Kidney (tissue), 14 donors: ENCODE data around the gene RNF141. TPM values are rescaled to one million over a fixed set of nuclear protein-coding genes. Genes with fewer than 3 reads are reported as not detected.

Experiments
- DNase-seq, 5 donors: peaks; one replicate each; pipeline ENCODE4 v3.0.0-alpha.2; 2013 to 2020
- FAIRE-seq: peaks from 2 replicates; lab custom pipeline; 2012; peaks lifted over from hg19 to GRCh38; lab: Jason Lieb, UNC
- H3K27ac ChIP-seq, 2 donors: one replicate each; pipeline ENCODE4 v1.7.0; 2013; ENCODE audit warnings: low read depth in 2 of 2, low read length in 2 of 2, inconsistent platforms in 1 of 2
- H3K27me3 ChIP-seq: one replicate; pipeline ENCODE4 v1.7.1; 2013; ENCODE audit warnings: low read length, inconsistent platforms; ENCODE audit not compliant: control insufficient read depth, insufficient read depth
- H3K36me3 ChIP-seq, 3 donors: one replicate each; pipeline versions ENCODE4 v1.7.0 to v1.7.1; 2013; ENCODE audit warnings: low read length in 3 of 3, control low read depth in 1 of 3, inconsistent platforms in 1 of 3; ENCODE audit not compliant: insufficient read depth in 3 of 3, control insufficient read depth in 2 of 3
- H3K4me1 ChIP-seq, 3 donors: one replicate each; pipeline versions ENCODE4 v1.7.0 to v1.7.1; 2013; ENCODE audit warnings: low read length in 3 of 3, inconsistent platforms in 1 of 3, low read depth in 1 of 3; ENCODE audit not compliant: control insufficient read depth in 2 of 3, insufficient read depth in 2 of 3
- H3K4me3 ChIP-seq, 3 donors: one replicate each; pipeline versions ENCODE4 v1.7.0 to v1.8.1; 2013; ENCODE audit warnings: low read length in 3 of 3, control low read depth in 1 of 3, inconsistent platforms in 1 of 3
- H3K9ac ChIP-seq, 3 donors: one replicate each; pipeline versions ENCODE4 v1.7.0 to v1.7.1; 2013; ENCODE audit warnings: low read length in 3 of 3, control low read depth in 1 of 3, inconsistent platforms in 1 of 3
- H3K9me3 ChIP-seq, 3 donors: one replicate each; pipeline versions ENCODE4 v1.7.0 to v1.7.1; 2013; ENCODE audit warnings: low read length in 3 of 3, control low read depth in 1 of 3, inconsistent platforms in 1 of 3; ENCODE audit not compliant: control insufficient read depth in 2 of 3, insufficient read depth in 1 of 3
- intact Hi-C: fragments of 100-400 bp; cut with DNase I; formaldehyde crosslinking; loops from one replicate; pipeline ENCODE4 v1.11.1; 2022
- polyA plus RNA-seq: library from polyadenylated mRNA; stranded (reverse); fragments of 350-450 nt; fragmentation: Illumina TruSeq; extraction: RNeasy Lipid Tissue Mini Kit (QIAGEN cat#74804); gene quantifications from one replicate; pipeline ENCODE4 v1.2.3, GENCODE V29; 2014; ENCODE audit warnings: low read depth, low replicate concordance; ENCODE audit not compliant: insufficient read depth
- total RNA-seq: library from RNA; stranded (reverse); fragmentation: NEBNext Ultra II Directional; extraction: Animal tissue kit (Norgen Biotek cat#: 25700); gene quantifications from one replicate; pipeline ENCODE4 v1.2.1, GENCODE V29; 2021
- TF ChIP-seq, protein P1 (sequence below): IDR thresholded peaks from 3 replicates; pipeline ENCODE4 v1.5.1; 2012; ENCODE audit warnings: mild to moderate bottlenecking, moderate library complexity, borderline replicate concordance; ENCODE audit not compliant: insufficient read depth; ENCODE audit errors: extremely low read depth
- donor health status: control.
- donor health status: control.
- donor health status: control.
- donor health status: control.
- donor health status: control.
- donor health status: DM: yes; HTN: yes; CAD: no.
- donor health status: Normal renal cell carcinoma (clear cell type).

The RNF141 gene
- total and polyA plus RNA-seq, 2 donors from 2014 or later: 20.5 to 35.8 TPM

DNA sequence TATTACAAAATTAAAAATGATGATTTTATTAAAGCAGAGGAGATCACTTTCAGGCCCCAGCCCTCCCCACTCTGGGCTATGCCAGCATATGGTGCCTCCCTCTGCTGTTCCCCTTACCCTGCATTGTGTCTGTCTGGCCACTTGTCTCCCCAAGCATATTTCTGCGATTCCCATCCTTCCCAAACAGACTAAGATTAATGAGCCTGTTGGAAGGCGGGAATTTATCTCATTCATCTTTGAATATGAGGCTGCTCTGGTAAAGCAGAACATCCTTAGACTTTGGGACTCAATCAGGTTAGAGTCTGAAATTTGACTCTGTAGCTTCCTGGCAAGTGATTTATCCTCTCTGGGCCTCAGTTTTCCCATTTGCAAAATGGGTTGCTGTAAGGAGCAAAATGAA, 60.2 kb downstream of the RNF141 start:
- Histone ChIP-seq H3K4me3 (no peak overlapping the region), H3K9ac (no peak overlapping the region), H3K27ac (no peak overlapping the region), H3K36me3 (peaks cover 0 to 6% (median 3%) of the 10 kb centered on the region in 3 donors), H3K9me3 (no peaks in the 10 kb centered on the region), H3K27me3 (no peaks in the 10 kb centered on the region), H3K4me1 (no peaks in the 10 kb centered on the region)
- DNase-seq: no peak
- TF ChIP-seq, protein P1, sequence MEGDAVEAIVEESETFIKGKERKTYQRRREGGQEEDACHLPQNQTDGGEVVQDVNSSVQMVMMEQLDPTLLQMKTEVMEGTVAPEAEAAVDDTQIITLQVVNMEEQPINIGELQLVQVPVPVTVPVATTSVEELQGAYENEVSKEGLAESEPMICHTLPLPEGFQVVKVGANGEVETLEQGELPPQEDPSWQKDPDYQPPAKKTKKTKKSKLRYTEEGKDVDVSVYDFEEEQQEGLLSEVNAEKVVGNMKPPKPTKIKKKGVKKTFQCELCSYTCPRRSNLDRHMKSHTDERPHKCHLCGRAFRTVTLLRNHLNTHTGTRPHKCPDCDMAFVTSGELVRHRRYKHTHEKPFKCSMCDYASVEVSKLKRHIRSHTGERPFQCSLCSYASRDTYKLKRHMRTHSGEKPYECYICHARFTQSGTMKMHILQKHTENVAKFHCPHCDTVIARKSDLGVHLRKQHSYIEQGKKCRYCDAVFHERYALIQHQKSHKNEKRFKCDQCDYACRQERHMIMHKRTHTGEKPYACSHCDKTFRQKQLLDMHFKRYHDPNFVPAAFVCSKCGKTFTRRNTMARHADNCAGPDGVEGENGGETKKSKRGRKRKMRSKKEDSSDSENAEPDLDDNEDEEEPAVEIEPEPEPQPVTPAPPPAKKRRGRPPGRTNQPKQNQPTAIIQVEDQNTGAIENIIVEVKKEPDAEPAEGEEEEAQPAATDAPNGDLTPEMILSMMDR: no peak
- no peak for FAIRE-seq
- intact Hi-C loops: no loop called here

DNA sequence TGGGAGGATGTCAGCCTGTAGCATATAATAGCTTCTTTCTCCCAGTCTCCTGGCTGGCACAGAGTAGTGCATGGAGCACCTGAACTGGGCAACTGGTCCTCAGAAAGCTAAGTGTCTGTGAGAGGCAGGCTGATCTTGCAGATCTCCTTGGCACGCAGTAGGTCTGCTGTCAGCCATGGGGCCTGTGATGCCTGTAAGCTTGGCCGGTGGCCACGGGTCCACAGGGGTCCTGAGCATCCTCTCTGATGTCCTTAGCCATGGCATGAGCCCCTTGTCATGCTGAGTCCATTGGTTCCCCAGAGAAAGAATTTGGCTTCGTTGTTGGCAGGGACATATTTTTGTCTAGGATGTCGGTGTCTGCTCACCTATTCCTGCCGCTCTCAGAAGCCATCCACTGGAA, 61.0 kb downstream of the RNF141 start:
- Histone ChIP-seq H3K27me3 (no peaks in the 10 kb centered on the region), H3K9me3 (no peaks in the 10 kb centered on the region), H3K9ac (no peak overlapping the region), H3K4me1 (no peaks in the 10 kb centered on the region), H3K4me3 (no peak overlapping the region), H3K27ac (no peak overlapping the region), H3K36me3 (peaks cover 0 to 6% (median 3%) of the 10 kb centered on the region in 3 donors)
- TF ChIP-seq, protein P1: no peak
- no peak for DNase-seq
- no peak for FAIRE-seq
- intact Hi-C loops: no loop called here

DNA sequence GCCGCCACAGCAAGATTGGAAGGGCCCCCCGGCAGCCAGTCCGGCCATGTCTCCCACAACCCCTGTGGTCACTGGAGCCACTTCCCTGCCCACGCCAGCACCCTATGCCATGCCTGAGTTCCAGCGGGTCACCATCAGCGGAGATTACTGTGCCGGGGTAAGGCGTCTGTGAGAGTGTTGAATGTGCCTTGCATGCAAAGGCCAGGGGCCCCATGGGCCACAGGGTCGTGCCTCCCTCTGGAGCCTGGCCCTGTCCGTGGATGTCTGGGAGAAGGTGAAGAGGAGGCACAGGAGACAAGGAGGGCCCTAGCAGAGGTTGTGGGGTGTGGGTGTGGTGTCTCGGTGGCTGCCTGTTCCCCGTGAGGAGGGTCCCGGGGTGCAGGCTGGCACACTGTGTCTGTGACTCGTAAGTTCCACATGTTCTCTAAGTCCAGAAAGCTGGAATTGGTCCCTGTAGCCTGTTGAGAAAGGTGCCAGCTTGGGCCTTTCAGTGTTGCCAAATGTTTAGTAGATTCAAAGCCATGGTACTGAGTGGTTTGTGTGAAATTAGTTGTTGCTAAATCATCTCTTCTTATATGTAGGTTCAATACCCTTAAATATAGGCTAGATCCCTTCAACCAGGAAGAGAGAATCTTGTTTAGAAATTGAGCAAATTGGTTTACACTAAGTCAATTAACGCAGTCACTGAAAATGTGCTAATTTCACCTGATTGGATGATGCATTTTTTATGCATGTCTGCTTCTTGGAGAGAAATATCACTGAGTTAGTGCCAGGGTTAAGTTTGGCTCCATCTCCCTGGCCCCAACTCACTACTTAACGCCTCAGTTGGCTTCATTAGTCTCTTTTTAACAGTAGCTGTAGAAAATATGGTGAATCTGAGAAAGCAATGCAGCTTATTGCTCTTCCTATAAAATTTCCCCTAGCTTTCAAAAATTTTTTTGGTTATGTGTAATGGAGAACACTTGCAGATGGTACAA, 62.1 kb downstream of the RNF141 start:
- DNase-seq (no peak), FAIRE-seq (no peak)
- Histone ChIP-seq H3K27me3 (no peaks in the 10 kb centered on the region), H3K4me1 (no peaks in the 10 kb centered on the region), H3K36me3 (peaks cover 0 to 6% (median 3%) of the 10 kb centered on the region in 3 donors), H3K27ac (no peak overlapping the region), H3K9ac (no peak overlapping the region), H3K4me3 (no peak overlapping the region), H3K9me3 (no peaks in the 10 kb centered on the region)
- intact Hi-C loops: no loop called here
- TF ChIP-seq, protein P1: no peak
